NCI-H226 (cell line): Measurements from ENCODE around the gene AR.

Source experiments
- DNase-seq: peaks from one replicate; pipeline ENCODE4 v3.0.0-alpha.2; 2015

AR gene, protein sequence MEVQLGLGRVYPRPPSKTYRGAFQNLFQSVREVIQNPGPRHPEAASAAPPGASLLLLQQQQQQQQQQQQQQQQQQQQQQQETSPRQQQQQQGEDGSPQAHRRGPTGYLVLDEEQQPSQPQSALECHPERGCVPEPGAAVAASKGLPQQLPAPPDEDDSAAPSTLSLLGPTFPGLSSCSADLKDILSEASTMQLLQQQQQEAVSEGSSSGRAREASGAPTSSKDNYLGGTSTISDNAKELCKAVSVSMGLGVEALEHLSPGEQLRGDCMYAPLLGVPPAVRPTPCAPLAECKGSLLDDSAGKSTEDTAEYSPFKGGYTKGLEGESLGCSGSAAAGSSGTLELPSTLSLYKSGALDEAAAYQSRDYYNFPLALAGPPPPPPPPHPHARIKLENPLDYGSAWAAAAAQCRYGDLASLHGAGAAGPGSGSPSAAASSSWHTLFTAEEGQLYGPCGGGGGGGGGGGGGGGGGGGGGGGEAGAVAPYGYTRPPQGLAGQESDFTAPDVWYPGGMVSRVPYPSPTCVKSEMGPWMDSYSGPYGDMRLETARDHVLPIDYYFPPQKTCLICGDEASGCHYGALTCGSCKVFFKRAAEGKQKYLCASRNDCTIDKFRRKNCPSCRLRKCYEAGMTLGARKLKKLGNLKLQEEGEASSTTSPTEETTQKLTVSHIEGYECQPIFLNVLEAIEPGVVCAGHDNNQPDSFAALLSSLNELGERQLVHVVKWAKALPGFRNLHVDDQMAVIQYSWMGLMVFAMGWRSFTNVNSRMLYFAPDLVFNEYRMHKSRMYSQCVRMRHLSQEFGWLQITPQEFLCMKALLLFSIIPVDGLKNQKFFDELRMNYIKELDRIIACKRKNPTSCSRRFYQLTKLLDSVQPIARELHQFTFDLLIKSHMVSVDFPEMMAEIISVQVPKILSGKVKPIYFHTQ

DNA sequence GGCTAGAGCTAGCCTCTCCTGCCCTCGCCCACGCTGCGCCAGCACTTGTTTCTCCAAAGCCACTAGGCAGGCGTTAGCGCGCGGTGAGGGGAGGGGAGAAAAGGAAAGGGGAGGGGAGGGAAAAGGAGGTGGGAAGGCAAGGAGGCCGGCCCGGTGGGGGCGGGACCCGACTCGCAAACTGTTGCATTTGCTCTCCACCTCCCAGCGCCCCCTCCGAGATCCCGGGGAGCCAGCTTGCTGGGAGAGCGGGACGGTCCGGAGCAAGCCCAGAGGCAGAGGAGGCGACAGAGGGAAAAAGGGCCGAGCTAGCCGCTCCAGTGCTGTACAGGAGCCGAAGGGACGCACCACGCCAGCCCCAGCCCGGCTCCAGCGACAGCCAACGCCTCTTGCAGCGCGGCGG lies at the start of gene AR:
Gene AR (plus strand): TSS at position 204 of the 400 bp plus-strand sequence. CDS start 1,126 bp downstream, outside the sequence.
- DNase-seq: no peak

GRCh38 chrX:67500617-67501016 lies 43.2 kb upstream of the AR start:
- no peak for DNase-seq

GRCh38 chrX:67503004-67503403 lies 40.8 kb upstream of the AR start:
- no peak for DNase-seq

DNA sequence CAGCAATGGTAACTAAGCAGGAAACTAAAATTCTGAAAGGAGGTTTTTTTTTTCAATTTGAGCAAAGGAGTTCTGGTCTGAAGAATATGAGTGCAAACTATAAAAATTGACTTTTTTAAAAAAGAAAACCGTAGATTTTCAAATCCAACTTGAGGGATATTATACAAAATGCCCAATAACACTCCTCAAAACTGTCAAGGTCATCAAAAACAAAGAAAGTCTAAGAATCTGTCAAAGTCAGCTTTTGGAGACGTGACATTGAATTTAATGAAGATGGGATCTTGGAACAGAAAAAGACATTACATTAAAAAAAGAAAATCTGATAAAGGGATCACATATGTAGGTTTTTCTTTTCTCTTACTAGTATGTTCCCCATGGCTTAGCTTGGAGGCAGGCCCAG lies 40.4 kb upstream of the AR start:
- DNase-seq: no peak

- no peak for DNase-seq
Observed at GRCh38 chrX:67520671-67521070, 23.1 kb upstream of the AR start.

- no peak for DNase-seq
Observed at GRCh38 chrX:67523002-67523681, 20.7 kb upstream of the AR start.

GRCh38 chrX:67523932-67524331 lies 19.9 kb upstream of the AR start:
- DNase-seq: no peak

DNA sequence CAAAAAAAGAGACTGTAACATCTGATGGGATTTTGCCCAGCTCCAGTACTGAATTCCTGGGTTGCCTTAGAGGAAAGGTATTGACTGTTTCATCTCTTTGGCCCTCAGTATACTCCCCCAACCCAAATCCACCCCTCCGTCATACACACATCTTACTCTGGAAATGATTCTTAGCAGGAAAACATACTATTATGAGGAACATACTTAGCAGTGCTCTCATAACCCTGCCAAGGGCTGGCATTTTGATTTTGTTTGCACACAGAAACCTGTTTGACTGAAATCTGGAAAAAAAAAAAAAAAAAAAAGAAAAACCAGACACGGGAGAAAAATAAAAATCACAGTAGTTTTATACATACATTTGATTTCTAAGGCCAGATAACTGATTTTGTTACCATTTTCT lies 19.4 kb upstream of the AR start:
- DNase-seq: no peak

DNA sequence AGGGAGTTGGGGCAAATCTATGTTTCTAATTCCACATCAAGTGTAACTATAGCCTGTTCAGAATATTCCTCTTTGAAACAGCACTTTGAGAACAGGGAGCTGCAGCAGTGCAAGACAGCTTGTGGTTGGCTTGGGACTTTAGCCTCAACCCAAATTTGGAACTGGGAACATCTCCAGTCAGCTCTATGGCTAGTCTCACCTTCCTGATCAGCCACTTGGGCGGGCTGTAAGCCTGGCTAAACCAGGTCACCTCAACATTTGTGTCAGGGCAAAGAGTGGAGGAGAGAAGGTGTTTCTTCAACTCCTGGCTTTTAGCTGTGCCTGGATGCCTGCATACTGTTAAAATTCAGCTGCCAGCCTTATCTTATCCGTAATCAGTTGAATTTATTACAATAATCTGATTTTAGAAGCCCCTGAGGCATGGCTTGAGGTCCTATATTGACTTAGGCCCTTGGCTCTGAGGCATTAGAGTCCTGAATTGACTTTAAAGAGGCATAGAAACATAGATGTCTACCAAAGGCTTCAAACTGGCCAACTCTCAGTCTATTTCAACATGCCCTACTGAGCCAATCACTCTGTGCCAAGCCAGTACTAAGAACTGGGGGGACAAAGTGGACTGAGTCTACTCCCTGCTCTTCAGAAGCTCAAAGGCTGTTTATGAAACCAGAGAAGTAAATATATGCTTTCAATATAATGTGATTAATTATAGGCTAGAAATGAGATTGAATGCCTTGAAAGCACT lies 18.7 kb upstream of the AR start:
- DNase-seq: no peak

DNA sequence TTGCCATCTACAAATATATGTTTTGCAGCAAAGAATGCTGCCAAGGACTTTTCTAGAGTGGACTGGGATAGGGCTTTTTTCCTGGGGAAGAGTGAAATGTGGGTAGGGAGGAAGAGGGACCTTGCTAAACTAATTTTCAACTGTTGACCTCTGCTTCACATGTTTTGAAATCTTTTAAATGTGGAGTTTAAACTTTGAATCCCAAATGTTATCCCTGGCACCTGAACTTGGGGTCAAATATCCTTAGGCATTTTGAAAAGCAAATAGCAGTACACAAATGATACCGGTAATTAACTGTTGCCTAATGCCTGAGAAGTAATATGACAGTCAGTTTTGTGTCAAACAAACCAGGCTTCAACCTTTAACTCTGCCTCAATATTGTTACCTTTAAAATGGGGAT lies 7.3 kb upstream of the AR start:
- no peak for DNase-seq

GRCh38 chrX:67538383-67538782 lies 5.4 kb upstream of the AR start:
- no peak for DNase-seq

DNA sequence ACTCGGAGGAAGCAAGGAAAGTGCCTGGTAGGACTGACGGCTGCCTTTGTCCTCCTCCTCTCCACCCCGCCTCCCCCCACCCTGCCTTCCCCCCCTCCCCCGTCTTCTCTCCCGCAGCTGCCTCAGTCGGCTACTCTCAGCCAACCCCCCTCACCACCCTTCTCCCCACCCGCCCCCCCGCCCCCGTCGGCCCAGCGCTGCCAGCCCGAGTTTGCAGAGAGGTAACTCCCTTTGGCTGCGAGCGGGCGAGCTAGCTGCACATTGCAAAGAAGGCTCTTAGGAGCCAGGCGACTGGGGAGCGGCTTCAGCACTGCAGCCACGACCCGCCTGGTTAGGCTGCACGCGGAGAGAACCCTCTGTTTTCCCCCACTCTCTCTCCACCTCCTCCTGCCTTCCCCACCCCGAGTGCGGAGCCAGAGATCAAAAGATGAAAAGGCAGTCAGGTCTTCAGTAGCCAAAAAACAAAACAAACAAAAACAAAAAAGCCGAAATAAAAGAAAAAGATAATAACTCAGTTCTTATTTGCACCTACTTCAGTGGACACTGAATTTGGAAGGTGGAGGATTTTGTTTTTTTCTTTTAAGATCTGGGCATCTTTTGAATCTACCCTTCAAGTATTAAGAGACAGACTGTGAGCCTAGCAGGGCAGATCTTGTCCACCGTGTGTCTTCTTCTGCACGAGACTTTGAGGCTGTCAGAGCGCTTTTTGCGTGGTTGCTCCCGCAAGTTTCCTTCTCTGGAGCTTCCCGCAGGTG lies 637 bp downstream of the AR start:
- DNase-seq: no peak

DNA sequence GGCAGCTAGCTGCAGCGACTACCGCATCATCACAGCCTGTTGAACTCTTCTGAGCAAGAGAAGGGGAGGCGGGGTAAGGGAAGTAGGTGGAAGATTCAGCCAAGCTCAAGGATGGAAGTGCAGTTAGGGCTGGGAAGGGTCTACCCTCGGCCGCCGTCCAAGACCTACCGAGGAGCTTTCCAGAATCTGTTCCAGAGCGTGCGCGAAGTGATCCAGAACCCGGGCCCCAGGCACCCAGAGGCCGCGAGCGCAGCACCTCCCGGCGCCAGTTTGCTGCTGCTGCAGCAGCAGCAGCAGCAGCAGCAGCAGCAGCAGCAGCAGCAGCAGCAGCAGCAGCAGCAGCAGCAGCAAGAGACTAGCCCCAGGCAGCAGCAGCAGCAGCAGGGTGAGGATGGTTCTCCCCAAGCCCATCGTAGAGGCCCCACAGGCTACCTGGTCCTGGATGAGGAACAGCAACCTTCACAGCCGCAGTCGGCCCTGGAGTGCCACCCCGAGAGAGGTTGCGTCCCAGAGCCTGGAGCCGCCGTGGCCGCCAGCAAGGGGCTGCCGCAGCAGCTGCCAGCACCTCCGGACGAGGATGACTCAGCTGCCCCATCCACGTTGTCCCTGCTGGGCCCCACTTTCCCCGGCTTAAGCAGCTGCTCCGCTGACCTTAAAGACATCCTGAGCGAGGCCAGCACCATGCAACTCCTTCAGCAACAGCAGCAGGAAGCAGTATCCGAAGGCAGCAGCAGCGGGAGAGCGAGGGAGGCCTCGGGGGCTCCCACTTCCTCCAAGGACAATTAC lies 1.4 kb downstream of the AR start:
- no peak for DNase-seq

DNA sequence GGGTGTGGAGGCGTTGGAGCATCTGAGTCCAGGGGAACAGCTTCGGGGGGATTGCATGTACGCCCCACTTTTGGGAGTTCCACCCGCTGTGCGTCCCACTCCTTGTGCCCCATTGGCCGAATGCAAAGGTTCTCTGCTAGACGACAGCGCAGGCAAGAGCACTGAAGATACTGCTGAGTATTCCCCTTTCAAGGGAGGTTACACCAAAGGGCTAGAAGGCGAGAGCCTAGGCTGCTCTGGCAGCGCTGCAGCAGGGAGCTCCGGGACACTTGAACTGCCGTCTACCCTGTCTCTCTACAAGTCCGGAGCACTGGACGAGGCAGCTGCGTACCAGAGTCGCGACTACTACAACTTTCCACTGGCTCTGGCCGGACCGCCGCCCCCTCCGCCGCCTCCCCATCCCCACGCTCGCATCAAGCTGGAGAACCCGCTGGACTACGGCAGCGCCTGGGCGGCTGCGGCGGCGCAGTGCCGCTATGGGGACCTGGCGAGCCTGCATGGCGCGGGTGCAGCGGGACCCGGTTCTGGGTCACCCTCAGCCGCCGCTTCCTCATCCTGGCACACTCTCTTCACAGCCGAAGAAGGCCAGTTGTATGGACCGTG lies 2.2 kb downstream of the AR start:
- no peak for DNase-seq

GRCh38 chrX:67546496-67547423 lies 2.9 kb downstream of the AR start:
- no peak for DNase-seq

DNA sequence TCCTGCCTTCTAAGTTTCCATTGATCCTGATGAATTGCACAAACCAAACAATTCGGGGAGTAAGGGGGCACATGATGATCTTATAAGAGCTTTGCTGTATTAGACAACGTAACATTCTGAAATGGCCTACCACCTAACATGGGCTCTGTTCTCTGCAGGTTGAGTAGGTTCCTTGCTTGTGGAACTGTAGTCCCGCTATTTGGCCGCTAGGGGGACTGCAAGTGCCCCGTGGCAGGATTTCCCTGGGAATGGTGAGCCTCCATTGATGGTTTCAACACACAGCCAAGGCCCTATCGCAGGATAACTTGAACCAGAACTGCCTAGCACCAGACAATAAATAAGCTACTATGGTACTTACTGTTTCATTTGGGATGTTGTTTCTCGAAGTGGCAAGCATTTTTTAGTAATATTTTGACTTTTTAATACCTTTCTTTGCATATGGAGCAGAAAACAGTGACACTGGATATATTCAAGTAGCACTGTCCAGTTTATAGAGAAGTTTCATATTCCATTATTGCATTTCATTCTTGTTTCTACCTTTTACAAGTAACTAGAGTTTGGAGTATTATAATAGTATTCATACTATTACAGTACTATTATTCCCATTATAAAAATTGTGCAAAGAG lies 11.9 kb downstream of the AR start:
- no peak for DNase-seq

DNA sequence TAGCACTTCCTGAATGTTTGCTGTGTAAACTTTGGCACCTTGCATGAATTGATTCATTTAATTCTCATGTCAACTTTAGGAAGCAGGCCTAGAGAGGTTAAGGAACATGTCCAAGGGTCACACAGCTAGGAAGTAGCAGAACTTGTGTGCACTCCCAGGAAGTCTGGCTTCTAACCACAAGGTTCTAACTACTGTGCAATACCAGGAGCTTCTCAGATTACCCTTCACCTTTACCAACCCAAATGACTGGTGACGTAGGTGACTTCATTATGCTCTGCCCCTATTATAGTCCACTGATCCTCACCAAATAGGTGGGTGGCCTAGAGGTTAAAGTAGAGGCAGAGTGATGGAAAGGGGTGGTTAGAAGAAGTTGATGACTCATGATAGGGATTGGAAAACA lies 14.4 kb downstream of the AR start:
- no peak for DNase-seq

DNA sequence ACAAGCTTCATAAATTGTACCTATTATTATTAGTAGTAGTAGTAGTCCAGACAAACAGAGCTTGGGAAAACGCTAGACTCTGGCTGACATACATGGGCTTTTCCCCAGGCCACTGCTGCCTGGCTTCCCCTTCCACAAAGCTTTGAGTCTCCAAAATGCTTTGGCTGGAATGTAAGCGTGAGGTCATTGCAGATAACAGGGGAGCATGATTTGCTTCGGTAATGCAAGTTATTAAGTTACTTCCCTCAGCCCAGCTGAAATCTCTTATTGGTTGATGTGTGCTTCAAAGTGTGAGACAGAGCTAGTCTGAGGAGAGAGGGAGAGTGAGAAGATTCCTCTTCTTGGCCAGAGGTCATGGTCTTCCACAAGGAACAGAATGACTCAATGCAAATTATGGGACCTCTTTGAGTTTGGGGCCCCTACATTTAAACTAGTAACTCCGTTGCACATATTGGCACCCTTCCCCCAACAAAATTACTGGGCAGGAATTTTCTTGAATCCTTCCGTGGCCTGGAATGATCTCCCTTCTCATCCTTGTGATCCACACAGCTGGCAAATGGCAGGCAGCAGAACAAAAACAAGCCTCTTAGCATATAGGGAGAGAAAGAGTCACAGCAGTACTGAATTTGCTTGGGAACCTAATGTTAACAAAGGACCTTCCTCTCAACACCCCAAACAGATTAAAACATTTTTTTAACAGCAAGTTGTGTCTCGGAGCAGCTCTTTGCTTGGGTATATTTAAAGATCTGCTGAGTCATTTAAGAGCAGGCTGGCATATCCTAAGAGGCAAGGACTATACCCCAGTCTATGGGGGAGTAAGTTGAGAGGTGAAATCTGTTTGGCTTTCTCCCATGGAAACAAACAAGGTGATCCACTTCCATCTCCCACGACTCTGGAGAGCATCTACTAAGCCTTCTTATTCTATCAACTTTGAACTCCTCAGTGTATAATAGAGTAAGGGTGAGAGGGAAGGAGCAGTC lies 19.9 kb downstream of the AR start:
- no peak for DNase-seq
